ENCODE measurements around the gene PLK1. TPM values are rescaled to one million over a fixed set of nuclear protein-coding genes. Genes with fewer than 3 reads are reported as not detected.
"Not testable (repeated sequence)": the region's sequence is repeated elsewhere in the genome, so short reads cannot be mapped to it uniquely, and the experiment has no call there.

Gene PLK1
- polyA plus RNA-seq, 1 donor from 2014 or later: 0.21 TPM

DNA sequence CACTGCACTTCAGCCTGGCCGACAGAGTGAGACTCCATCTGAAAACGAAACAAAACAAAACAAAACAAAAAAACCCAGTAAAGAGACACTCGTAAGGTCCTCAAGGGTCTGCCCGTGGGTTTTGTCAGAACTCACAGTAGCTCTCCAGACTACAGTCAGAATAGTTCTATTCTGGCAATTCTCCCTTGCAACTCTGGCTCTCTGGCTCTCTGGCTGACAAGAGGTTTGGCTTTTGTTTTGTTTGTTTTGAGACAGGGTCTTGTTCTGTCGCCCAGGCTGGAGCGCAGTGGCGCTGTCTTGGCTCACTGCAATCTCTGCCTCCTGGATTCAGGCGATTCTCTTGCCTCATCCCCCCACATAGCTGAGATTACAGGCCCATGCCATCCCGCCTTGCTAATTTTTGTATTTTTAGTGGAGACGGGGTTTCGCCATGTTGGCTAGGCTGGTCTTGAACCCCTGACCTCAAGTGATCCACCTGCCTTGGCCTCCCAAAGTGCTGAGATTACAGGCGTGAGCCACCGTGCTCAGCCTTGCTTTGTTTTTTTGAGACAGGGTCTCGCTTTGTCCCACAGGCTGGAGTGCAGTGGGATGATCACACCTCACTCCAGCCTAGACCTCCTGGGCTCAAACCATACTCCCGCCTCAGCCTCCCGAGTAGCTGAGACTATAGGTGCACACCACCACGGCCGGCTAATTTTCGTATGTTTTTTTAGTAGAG, 55.6 kb downstream of the PLK1 start:
- Histone ChIP-seq H3K9ac (ENCODE audit: low read length) (no peak overlapping the region), H3F3A (ENCODE audit: insufficient read depth, low read length, poor library complexity, severe bottlenecking) (no peaks in the 10 kb centered on the region), H3K36me3 (ENCODE audit: insufficient read depth, low read length) (no peaks in the 10 kb centered on the region), H2AFZ (ENCODE audit: low read depth, low read length) (no peak overlapping the region), H3K27me3 (ENCODE audit: insufficient read depth, low read depth, low read length) (no peaks in the 10 kb centered on the region), H4K20me1 (ENCODE audit: insufficient read depth) (no peaks in the 10 kb centered on the region), H3K4me2 (ENCODE audit: low read length) (no peak overlapping the region), H3K9me3 (ENCODE audit: low read length) (no peaks in the 10 kb centered on the region), H3K4me3 (ENCODE audit: low read length) (no peak overlapping the region), H3K79me2 (replicated peaks; ENCODE audit: insufficient read depth, low read length) (no peaks in the 10 kb centered on the region), H3K9me2 (ENCODE audit: insufficient read depth, low read length) (no peaks in the 10 kb centered on the region), H3K27ac (ENCODE audit: low read length) (no peak overlapping the region)
- TF ChIP-seq EP300 (conservative IDR thresholded peaks at IDR 0.05; ENCODE audit: poor library complexity, severe bottlenecking): no peak
- TF ChIP-seq RAD21 (conservative IDR thresholded peaks at IDR 0.05): no peak
- TF ChIP-seq POLR2AphosphoS5 (IDR thresholded peaks at IDR 0.05): no peak
- no peak for TF ChIP-seq EZH2 (IDR thresholded peaks at IDR 0.05; ENCODE audit: borderline replicate concordance, insufficient read depth, low read length, poor library complexity, severe bottlenecking)
- TF ChIP-seq MXI1 (conservative IDR thresholded peaks at IDR 0.05; ENCODE audit: poor library complexity, severe bottlenecking): no peak
- TF ChIP-seq, protein P1, sequence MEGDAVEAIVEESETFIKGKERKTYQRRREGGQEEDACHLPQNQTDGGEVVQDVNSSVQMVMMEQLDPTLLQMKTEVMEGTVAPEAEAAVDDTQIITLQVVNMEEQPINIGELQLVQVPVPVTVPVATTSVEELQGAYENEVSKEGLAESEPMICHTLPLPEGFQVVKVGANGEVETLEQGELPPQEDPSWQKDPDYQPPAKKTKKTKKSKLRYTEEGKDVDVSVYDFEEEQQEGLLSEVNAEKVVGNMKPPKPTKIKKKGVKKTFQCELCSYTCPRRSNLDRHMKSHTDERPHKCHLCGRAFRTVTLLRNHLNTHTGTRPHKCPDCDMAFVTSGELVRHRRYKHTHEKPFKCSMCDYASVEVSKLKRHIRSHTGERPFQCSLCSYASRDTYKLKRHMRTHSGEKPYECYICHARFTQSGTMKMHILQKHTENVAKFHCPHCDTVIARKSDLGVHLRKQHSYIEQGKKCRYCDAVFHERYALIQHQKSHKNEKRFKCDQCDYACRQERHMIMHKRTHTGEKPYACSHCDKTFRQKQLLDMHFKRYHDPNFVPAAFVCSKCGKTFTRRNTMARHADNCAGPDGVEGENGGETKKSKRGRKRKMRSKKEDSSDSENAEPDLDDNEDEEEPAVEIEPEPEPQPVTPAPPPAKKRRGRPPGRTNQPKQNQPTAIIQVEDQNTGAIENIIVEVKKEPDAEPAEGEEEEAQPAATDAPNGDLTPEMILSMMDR (IDR thresholded peaks at IDR 0.05; ENCODE audit: poor library complexity, severe bottlenecking): no peak
- TF ChIP-seq SMC3 (conservative IDR thresholded peaks at IDR 0.05; ENCODE audit: poor library complexity): no peak
- TF ChIP-seq, protein P2, sequence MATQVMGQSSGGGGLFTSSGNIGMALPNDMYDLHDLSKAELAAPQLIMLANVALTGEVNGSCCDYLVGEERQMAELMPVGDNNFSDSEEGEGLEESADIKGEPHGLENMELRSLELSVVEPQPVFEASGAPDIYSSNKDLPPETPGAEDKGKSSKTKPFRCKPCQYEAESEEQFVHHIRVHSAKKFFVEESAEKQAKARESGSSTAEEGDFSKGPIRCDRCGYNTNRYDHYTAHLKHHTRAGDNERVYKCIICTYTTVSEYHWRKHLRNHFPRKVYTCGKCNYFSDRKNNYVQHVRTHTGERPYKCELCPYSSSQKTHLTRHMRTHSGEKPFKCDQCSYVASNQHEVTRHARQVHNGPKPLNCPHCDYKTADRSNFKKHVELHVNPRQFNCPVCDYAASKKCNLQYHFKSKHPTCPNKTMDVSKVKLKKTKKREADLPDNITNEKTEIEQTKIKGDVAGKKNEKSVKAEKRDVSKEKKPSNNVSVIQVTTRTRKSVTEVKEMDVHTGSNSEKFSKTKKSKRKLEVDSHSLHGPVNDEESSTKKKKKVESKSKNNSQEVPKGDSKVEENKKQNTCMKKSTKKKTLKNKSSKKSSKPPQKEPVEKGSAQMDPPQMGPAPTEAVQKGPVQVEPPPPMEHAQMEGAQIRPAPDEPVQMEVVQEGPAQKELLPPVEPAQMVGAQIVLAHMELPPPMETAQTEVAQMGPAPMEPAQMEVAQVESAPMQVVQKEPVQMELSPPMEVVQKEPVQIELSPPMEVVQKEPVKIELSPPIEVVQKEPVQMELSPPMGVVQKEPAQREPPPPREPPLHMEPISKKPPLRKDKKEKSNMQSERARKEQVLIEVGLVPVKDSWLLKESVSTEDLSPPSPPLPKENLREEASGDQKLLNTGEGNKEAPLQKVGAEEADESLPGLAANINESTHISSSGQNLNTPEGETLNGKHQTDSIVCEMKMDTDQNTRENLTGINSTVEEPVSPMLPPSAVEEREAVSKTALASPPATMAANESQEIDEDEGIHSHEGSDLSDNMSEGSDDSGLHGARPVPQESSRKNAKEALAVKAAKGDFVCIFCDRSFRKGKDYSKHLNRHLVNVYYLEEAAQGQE (IDR thresholded peaks at IDR 0.05; ENCODE audit: borderline replicate concordance): no peak
- TF ChIP-seq TAF1 (IDR thresholded peaks at IDR 0.05; ENCODE audit: low read depth): no peak

GRCh38 chr16:23737423-23738028, 58.8 kb downstream of the PLK1 start:
- not testable (repeated sequence) for H3K27me3 ChIP-seq (ENCODE audit: insufficient read depth, low read depth, low read length); H3K79me2 ChIP-seq (replicated peaks; ENCODE audit: insufficient read depth, low read length); H3K27ac ChIP-seq (ENCODE audit: low read length); H3K9me2 ChIP-seq (ENCODE audit: insufficient read depth, low read length); H3K4me3 ChIP-seq (ENCODE audit: low read length); H3K9me3 ChIP-seq (ENCODE audit: low read length); H3K9ac ChIP-seq (ENCODE audit: low read length); H2AFZ ChIP-seq (ENCODE audit: low read depth, low read length); H4K20me1 ChIP-seq (ENCODE audit: insufficient read depth); H3F3A ChIP-seq (ENCODE audit: insufficient read depth, low read length, poor library complexity, severe bottlenecking); H3K4me2 ChIP-seq (ENCODE audit: low read length); H3K36me3 ChIP-seq (ENCODE audit: insufficient read depth, low read length)

All from neural cell (in vitro differentiated cells).